Measurements from ENCODE around the gene OGG1. TPM values are rescaled to one million over a fixed set of nuclear protein-coding genes. Genes with fewer than 3 reads are reported as not detected.

Gene OGG1
- total and polyA plus RNA-seq, 9 of the 15 experiments (the other 6 are each of a cell fraction or from before 2014, with no cell fraction given), result 6.6 to 33.0 (median 24.4) TPM

DNA sequence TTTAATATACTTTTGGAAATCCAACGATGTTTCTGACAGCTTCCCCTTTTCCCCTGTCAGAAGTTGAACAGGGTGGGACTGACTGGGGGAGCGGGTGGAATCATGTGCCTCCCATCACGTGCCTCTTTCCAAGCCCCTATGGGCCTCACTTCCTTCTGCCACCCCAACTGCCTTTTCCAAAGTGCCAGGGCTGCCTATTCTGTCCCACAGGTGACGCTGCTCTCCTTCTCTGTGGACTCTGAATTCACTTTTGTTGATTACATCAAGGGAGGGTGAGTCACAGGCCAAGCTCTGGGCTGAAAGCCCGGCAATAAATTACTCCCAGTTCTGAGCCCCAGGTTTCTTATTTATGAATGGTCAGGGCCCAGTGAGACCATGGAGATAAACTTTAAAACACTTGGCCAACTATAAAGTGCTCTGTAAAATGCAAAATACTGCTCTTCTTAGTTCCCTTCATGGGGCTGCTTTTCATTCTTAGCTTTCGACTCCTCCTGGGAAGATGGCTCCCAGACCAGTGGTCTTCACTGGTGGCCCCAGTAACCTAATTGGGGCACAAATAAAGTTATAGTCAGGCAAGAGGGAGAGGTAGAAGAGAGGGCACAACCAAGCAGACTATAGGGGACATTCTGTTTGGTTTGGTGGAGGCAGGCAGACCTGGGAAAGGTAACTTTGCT lies 33.9 kb upstream of the OGG1 start (continued):
- TF ChIP-seq SNIP1 (IDR thresholded peaks at IDR 0.05; ENCODE audit: low read depth) (no peak), RBM15 (IDR thresholded peaks at IDR 0.05; ENCODE audit: insufficient read depth, low read length) (no peak), MAZ (CRISPR knock-in tag; conservative IDR thresholded peaks at IDR 0.05 in 1 of 2, IDR thresholded peaks at IDR 0.05 in 1 of 2) (peak; percentile 58 to 81), HNRNPL (IDR thresholded peaks at IDR 0.05; ENCODE audit: low read depth, low read length) (no peak), TSC22D4 (tag; IDR thresholded peaks at IDR 0.05) (no peak), BMI1 (IDR thresholded peaks at IDR 0.05; ENCODE audit: low read length) (no peak), BCL6 (CRISPR knock-in tag; IDR thresholded peaks at IDR 0.05) (no peak), ZNF184 (CRISPR knock-in tag; IDR thresholded peaks at IDR 0.05) (no peak), ZNF146 (CRISPR knock-in tag; IDR thresholded peaks at IDR 0.05; ENCODE audit: unreplicated experiment) (no peak), ZNF449 (CRISPR knock-in tag; IDR thresholded peaks at IDR 0.05) (no peak), NFYB (IDR thresholded peaks at IDR 0.05; ENCODE audit: extremely low read depth, insufficient read length) (no peak), GATA2 (CRISPR knock-in tag; IDR thresholded peaks at IDR 0.05) (peak; percentile 95), NFXL1 (CRISPR knock-in tag; IDR thresholded peaks at IDR 0.05) (no peak), E4F1 (CRISPR knock-in tag; IDR thresholded peaks at IDR 0.05; ENCODE audit: borderline replicate concordance) (no peak), ZNF584 (CRISPR knock-in tag; IDR thresholded peaks at IDR 0.05; ENCODE audit: low read depth) (no peak), MECOM (CRISPR knock-in tag; IDR thresholded peaks at IDR 0.05) (no peak), ZNF12 (CRISPR knock-in tag; IDR thresholded peaks at IDR 0.05) (no peak), ZC3H8 (IDR thresholded peaks at IDR 0.05) (no peak), PURB (CRISPR knock-in tag; IDR thresholded peaks at IDR 0.05; ENCODE audit: low read depth) (no peak), ZNF311 (CRISPR knock-in tag; IDR thresholded peaks at IDR 0.05) (no peak)
- TF ChIP-seq, protein P1, sequence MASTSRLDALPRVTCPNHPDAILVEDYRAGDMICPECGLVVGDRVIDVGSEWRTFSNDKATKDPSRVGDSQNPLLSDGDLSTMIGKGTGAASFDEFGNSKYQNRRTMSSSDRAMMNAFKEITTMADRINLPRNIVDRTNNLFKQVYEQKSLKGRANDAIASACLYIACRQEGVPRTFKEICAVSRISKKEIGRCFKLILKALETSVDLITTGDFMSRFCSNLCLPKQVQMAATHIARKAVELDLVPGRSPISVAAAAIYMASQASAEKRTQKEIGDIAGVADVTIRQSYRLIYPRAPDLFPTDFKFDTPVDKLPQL (IDR thresholded peaks at IDR 0.05; ENCODE audit: extremely low read depth, insufficient read length), result no peak
- TF ChIP-seq, protein P2, sequence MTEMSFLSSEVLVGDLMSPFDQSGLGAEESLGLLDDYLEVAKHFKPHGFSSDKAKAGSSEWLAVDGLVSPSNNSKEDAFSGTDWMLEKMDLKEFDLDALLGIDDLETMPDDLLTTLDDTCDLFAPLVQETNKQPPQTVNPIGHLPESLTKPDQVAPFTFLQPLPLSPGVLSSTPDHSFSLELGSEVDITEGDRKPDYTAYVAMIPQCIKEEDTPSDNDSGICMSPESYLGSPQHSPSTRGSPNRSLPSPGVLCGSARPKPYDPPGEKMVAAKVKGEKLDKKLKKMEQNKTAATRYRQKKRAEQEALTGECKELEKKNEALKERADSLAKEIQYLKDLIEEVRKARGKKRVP (CRISPR knock-in tag; IDR thresholded peaks at IDR 0.05), result peak; percentile 25; the same call in 1 of the 2 replicates
- TF ChIP-seq, protein P3, sequence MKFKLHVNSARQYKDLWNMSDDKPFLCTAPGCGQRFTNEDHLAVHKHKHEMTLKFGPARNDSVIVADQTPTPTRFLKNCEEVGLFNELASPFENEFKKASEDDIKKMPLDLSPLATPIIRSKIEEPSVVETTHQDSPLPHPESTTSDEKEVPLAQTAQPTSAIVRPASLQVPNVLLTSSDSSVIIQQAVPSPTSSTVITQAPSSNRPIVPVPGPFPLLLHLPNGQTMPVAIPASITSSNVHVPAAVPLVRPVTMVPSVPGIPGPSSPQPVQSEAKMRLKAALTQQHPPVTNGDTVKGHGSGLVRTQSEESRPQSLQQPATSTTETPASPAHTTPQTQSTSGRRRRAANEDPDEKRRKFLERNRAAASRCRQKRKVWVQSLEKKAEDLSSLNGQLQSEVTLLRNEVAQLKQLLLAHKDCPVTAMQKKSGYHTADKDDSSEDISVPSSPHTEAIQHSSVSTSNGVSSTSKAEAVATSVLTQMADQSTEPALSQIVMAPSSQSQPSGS (CRISPR knock-in tag; IDR thresholded peaks at IDR 0.05), result no peak
